Transverse colon (tissue), 4 donors: ENCODE data around the gene SCNM1. TPM values are rescaled to one million over a fixed set of nuclear protein-coding genes. Genes with fewer than 3 reads are reported as not detected.

Experiments
- DNase-seq: peaks from one replicate; pipeline ENCODE4 v3.0.0-alpha.2; 2019
- H3K27ac ChIP-seq, 4 donors: fragments of 200-600 bp; sonication (generic); 2 replicates each; pipeline ENCODE4 v1.5.1; 2016 to 2018; ENCODE audit warnings: inconsistent platforms in 4 of 4
- H3K27me3 ChIP-seq: fragments of 200-600 bp; sonication (generic); 2 replicates; pipeline ENCODE4 v1.5.1; 2017; ENCODE audit warnings: inconsistent platforms
- H3K36me3 ChIP-seq, 4 donors: fragments of 200-600 bp; sonication (generic); 2 replicates each; pipeline ENCODE4 v1.5.1; 2017 to 2019; ENCODE audit warnings: inconsistent platforms in 4 of 4
- H3K4me1 ChIP-seq, 4 donors: fragments of 200-600 bp; sonication (generic); 2 replicates each; pipeline ENCODE4 v1.5.1; 2017 to 2020; ENCODE audit warnings: inconsistent platforms in 4 of 4
- H3K4me3 ChIP-seq, 4 donors: fragments of 200-600 bp; sonication (generic); 1 replicate in 1 of 4; 2 replicates in 3 of 4; pipeline versions ENCODE4 v1.5.1 to v1.6.1; 2017 to 2019; ENCODE audit warnings: inconsistent platforms in 4 of 4
- H3K9me3 ChIP-seq, 2 donors: fragments of 200-600 bp; sonication (generic); 2 replicates each; pipeline ENCODE4 v1.5.1; 2017 to 2019; ENCODE audit warnings: inconsistent platforms in 2 of 2
- CTCF ChIP-seq, 5 experiments: fragments of 200-600 bp in 3 of 5; fragments of 450-650 bp in 2 of 5; sonication (generic) in 3 of 5; IDR thresholded peaks; 1 replicate in 2 of 5; 2 replicates in 3 of 5; pipeline ENCODE4 v1.5.1; 2016 to 2017; ENCODE audit warnings: antibody characterized with exemption in 5 of 5, inconsistent platforms in 3 of 5, mild to moderate bottlenecking in 2 of 5, moderate library complexity in 1 of 5
- EP300 ChIP-seq: sonication (generic); formaldehyde crosslinking; IDR thresholded peaks from one replicate; pipeline ENCODE4 v1.6.1; 2017; ENCODE audit warnings: antibody characterized with exemption, low read depth
- POLR2A ChIP-seq: fragments of 450-650 bp; IDR thresholded peaks from one replicate; pipeline ENCODE4 v1.6.1; 2016; ENCODE audit warnings: antibody characterized with exemption, mild to moderate bottlenecking, moderate library complexity
- POLR2AphosphoS5 ChIP-seq, 3 donors: sonication (generic); formaldehyde crosslinking; IDR thresholded peaks; one replicate each; pipeline ENCODE4 v1.6.1; 2016; ENCODE audit warnings: antibody characterized with exemption in 3 of 3
- WGBS, 2 donors: methylation state at CpG; one replicate each; pipeline ENCODE4 v1.1.5; 2018; ENCODE audit warnings: low coverage in 1 of 2; 5-methylcytosine and 5-hydroxymethylcytosine counted together
- in situ Hi-C, 4 donors: fragments of 200-750 bp; cut with MboI; loops; one replicate each; pipeline versions ENCODE4 v1.15.0 to v1.15.1; 2017; ENCODE audit warnings: low sequenced_read_pairs in 3 of 4, low pct_ligation_motif_present in 1 of 4, low pct_unique_long_range_greater_than_20kb in 1 of 4
- intact Hi-C: fragments of 100-400 bp; cut with DNase I; formaldehyde crosslinking; loops from one replicate; pipeline ENCODE4 v1.15.1; 2023; ENCODE audit warnings: low total_unique reads
- total RNA-seq, 4 donors: library from RNA; depleted of rRNA; stranded (reverse); fragments of >200 nt; gene quantifications; one replicate each; pipeline ENCODE4 v1.1.0, GENCODE V29; 2016

The SCNM1 gene
- total RNA-seq, 4 donors from 2014 or later = 9.0 to 35.4 (median 25.1) TPM

GRCh38 chr1:151137789-151138188 lies 28.2 kb upstream of the SCNM1 start:
- intact Hi-C loops (no loop called here), in situ Hi-C loops (no loop called here)
- DNase-seq = no peak
- no peak overlapping the region for H3K4me3 ChIP-seq
- H3K4me1 ChIP-seq = peaks cover 0 to 3% (median 0%) of the 10 kb centered on the region in 4 donors
- H3K27ac ChIP-seq = no peak overlapping the region
- no peak for TF ChIP-seq CTCF (IDR thresholded peaks at IDR 0.05)
- TF ChIP-seq POLR2A = no peak
- TF ChIP-seq EP300 = no peak
- TF ChIP-seq POLR2AphosphoS5 (IDR thresholded peaks at IDR 0.05) = no peak
- 80% methylated on average over 7 of the region's 7 CpGs; no CpG with 5 or more reads in 1 of the 2 donors for WGBS, 2 donors
- no peaks in the 10 kb centered on the region for H3K36me3 ChIP-seq
- no peaks in the 10 kb centered on the region for H3K9me3 ChIP-seq
- peaks cover 6% of the 10 kb centered on the region for H3K27me3 ChIP-seq

GRCh38 chr1:151142411-151143056 lies 23.4 kb upstream of the SCNM1 start:
- DNase-seq = no peak
- Histone ChIP-seq H3K36me3 (no peaks in the 10 kb centered on the region), H3K27ac (no peak overlapping the region), H3K9me3 (no peaks in the 10 kb centered on the region), H3K4me3 (no peak overlapping the region), H3K27me3 (peaks cover 9% of the 10 kb centered on the region), H3K4me1 (peaks cover 3 to 28% (median 18%) of the 10 kb centered on the region in 4 donors)
- TF ChIP-seq POLR2AphosphoS5 (IDR thresholded peaks at IDR 0.05) (no peak), POLR2A (no peak), CTCF (IDR thresholded peaks at IDR 0.05) (no peak), EP300 (no peak)
- intact Hi-C loops (loop anchor here (1.0 kb wide), 1 partner anchor 24 kb away; the partner anchor contains the start of gene SCNM1), in situ Hi-C loops (no loop called here)
- WGBS, 2 donors = 40 to 72% methylated on average over 2 to 5 of the region's 5 CpGs

- Histone ChIP-seq H3K4me3 (no peak overlapping the region), H3K9me3 (no peaks in the 10 kb centered on the region), H3K27me3 (peaks cover 9% of the 10 kb centered on the region), H3K36me3 (no peaks in the 10 kb centered on the region), H3K4me1 (peaks cover 3 to 30% (median 18%) of the 10 kb centered on the region in 4 donors), H3K27ac (no peak overlapping the region)
- intact Hi-C loops (no loop called here), in situ Hi-C loops (no loop called here)
- DNase-seq = no peak
- TF ChIP-seq EP300 (no peak), POLR2A (no peak), CTCF (IDR thresholded peaks at IDR 0.05) (no peak), POLR2AphosphoS5 (IDR thresholded peaks at IDR 0.05) (no peak)
- 78% methylated on average over 7 of the region's 7 CpGs; no CpG with 5 or more reads in 1 of the 2 donors for WGBS, 2 donors
These were observed 22.9 kb upstream of the SCNM1 start for GRCh38 chr1:151143057-151143435.

GRCh38 chr1:151143986-151144385 lies 22.0 kb upstream of the SCNM1 start:
- Histone ChIP-seq H3K4me3 (no peak overlapping the region), H3K4me1 (peaks cover 3 to 30% (median 18%) of the 10 kb centered on the region in 4 donors), H3K27me3 (peaks cover 9% of the 10 kb centered on the region), H3K9me3 (no peaks in the 10 kb centered on the region), H3K36me3 (no peaks in the 10 kb centered on the region), H3K27ac (peak overlapping the region in 1 of 4 donors; percentile 70)
- no peak for DNase-seq
- 42 to 80% methylated on average over 2 to 5 of the region's 5 CpGs for WGBS, 2 donors
- in situ Hi-C loops (no loop called here), intact Hi-C loops (no loop called here)
- TF ChIP-seq CTCF (IDR thresholded peaks at IDR 0.05) (no peak), POLR2AphosphoS5 (IDR thresholded peaks at IDR 0.05) (no peak), POLR2A (no peak), EP300 (no peak)
